DOHH2 (cell line): ENCODE measurements around the gene MED27.

Experiments used
- CTCF ChIP-seq: fragments of 200-600 bp; sonication (generic); IDR thresholded peaks from one replicate; pipeline ENCODE4 v1.5.1; 2014; ENCODE audit warnings: antibody characterized with exemption, mild to moderate bottlenecking, low read depth, low read length; ENCODE audit not compliant: poor library complexity, severe bottlenecking
- EZH2phosphoT487 ChIP-seq: fragments of 200-600 bp; sonication (generic); IDR thresholded peaks from 2 replicates; pipeline ENCODE4 v1.6.1; 2017; ENCODE audit warnings: borderline replicate concordance, mild to moderate bottlenecking, antibody characterized with exemption, low read length, moderate library complexity, mixed read lengths

GRCh38 chr9:132116583-132116982, 36.9 kb upstream of the MED27 start:
- TF ChIP-seq CTCF: no peak
- TF ChIP-seq EZH2phosphoT487: no peak
